Measurements from ENCODE around the gene SPATA25. TPM values are rescaled to one million over a fixed set of nuclear protein-coding genes. Genes with fewer than 3 reads are reported as not detected.

SPATA25 gene
- total and polyA plus RNA-seq, 2 experiments from 2014 or later: 7.4 to 42.8 TPM

GRCh38 chr20:45894797-45895196 is 7.4 kb upstream of the SPATA25 start:
- peaks cover 49% of the 10 kb centered on the region for H3K36me3 ChIP-seq
- H3K9me3 ChIP-seq (ENCODE audit: low read depth): no peaks in the 10 kb centered on the region
- no peak for DNase-seq (ENCODE audit: low read depth in 1 of 2, low spot score in 1 of 2)
- peaks cover 3% of the 10 kb centered on the region for H3K4me1 ChIP-seq (ENCODE audit: low read depth)
- no peak for TF ChIP-seq CTCF (IDR thresholded peaks at IDR 0.05; ENCODE audit: low read depth, low read length)
- no peak overlapping the region for H3K27ac ChIP-seq
- no peaks in the 10 kb centered on the region for H3K27me3 ChIP-seq
- H3K4me3 ChIP-seq: no peak overlapping the region

DNA sequence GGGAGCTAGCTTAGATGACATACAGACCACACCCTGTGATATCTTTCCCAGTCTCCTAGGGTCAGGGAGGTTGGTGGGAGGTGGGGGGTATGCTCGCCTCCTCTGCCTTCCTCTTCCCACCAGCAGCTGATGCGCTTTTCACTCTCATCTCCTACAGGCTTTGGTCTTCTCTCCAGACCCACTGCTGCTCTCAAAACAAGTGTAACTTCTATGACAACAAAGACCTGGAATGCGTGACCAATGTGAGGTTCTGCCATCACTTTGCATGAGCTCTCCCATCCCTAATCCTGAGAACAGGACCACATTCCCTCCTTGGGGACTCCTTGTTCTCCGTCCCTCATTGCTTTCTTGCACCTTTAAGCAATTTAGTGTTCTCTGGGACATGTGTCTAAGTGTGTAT is 6.4 kb upstream of the SPATA25 start:
- no peaks in the 10 kb centered on the region for H3K27me3 ChIP-seq
- peaks cover 9% of the 10 kb centered on the region for H3K4me1 ChIP-seq (ENCODE audit: low read depth)
- H3K36me3 ChIP-seq: peaks cover 43% of the 10 kb centered on the region
- TF ChIP-seq CTCF (IDR thresholded peaks at IDR 0.05; ENCODE audit: low read depth, low read length): no peak
- no peaks in the 10 kb centered on the region for H3K9me3 ChIP-seq (ENCODE audit: low read depth)
- no peak overlapping the region for H3K4me3 ChIP-seq
- no peak overlapping the region for H3K27ac ChIP-seq
- DNase-seq (ENCODE audit: low read depth in 1 of 2, low spot score in 1 of 2): no peak

DNA sequence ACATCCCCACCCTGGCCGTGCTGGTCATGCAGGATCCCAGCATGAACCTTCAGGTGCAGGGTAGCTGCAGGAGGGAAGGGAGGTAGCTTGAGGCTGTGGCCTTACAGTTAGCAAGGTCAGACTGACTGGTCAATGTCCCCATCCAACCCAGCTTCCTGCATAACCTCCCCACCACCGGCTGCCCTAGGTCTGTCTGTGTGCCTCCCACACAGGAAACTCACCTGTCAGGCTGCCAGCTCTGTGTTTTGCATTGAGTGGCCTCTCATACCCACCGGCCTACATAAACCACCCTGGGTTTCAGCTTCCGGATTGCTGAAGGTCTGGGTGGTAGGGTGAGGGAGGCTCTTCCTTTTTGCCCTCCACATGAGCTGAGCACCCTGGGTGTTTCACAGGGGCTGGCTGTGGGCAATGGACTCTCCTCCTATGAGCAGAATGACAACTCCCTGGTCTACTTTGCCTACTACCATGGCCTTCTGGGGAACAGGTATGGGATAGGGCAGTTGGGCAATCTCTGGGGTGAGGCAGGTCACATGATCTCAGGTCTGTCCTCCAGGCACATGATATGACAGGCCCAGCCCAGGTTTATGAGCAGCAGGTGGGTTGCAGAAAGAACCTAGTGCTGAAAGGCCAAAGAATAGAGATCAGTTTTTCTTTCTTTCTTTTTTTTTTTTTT is 5.5 kb upstream of the SPATA25 start:
- no peak overlapping the region for H3K4me3 ChIP-seq
- H3K9me3 ChIP-seq (ENCODE audit: low read depth): no peaks in the 10 kb centered on the region
- TF ChIP-seq CTCF (IDR thresholded peaks at IDR 0.05; ENCODE audit: low read depth, low read length): no peak
- no peak overlapping the region for H3K27ac ChIP-seq
- H3K4me1 ChIP-seq (ENCODE audit: low read depth): peaks cover 9% of the 10 kb centered on the region
- DNase-seq (ENCODE audit: low read depth in 1 of 2, low spot score in 1 of 2): no peak
- peaks cover 42% of the 10 kb centered on the region for H3K36me3 ChIP-seq
- no peaks in the 10 kb centered on the region for H3K27me3 ChIP-seq

DNA sequence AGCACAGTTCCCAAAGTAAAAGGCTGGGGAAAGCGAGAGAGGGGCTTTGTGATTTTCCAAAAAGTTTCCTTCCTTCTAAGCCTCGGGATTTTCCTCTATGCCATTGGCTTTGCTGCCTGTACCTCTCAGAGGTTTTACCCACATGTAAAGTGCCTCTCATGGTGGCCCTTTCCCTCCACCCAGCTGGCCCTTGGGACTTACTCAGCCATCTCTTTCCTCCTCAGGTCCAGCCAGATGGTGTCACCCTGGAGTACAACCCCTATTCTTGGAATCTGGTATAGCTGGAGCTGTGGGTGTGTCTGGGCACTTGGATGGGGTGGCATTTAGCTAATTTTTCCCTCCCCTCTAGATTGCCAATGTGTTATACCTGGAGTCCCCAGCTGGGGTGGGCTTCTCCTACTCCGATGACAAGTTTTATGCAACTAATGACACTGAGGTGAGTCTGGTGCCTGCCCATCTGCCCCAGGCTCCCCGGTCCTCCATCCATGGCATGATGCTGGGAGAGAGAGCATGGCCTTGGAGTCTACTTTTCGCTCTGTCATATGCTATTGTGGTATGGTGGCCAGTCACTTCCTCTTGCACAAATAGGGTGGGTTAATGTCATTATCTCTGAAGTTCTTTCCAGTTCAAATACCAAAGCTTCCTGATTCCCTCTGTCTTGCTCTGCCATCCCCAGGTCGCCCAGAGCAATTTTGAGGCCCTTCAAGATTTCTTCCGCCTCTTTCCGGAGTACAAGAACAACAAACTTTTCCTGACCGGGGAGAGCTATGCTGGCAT is 4.8 kb upstream of the SPATA25 start:
- peak in 1 of 2 donors; percentile 48 for DNase-seq (ENCODE audit: low read depth in 1 of 2, low spot score in 1 of 2)
- H3K4me3 ChIP-seq: peak overlapping the region; percentile 71
- no peaks in the 10 kb centered on the region for H3K9me3 ChIP-seq (ENCODE audit: low read depth)
- H3K4me1 ChIP-seq (ENCODE audit: low read depth): peaks cover 9% of the 10 kb centered on the region
- TF ChIP-seq CTCF (IDR thresholded peaks at IDR 0.05; ENCODE audit: low read depth, low read length): peak; percentile 28
- H3K27me3 ChIP-seq: no peaks in the 10 kb centered on the region
- H3K36me3 ChIP-seq: peaks cover 35% of the 10 kb centered on the region
- no peak overlapping the region for H3K27ac ChIP-seq

DNA sequence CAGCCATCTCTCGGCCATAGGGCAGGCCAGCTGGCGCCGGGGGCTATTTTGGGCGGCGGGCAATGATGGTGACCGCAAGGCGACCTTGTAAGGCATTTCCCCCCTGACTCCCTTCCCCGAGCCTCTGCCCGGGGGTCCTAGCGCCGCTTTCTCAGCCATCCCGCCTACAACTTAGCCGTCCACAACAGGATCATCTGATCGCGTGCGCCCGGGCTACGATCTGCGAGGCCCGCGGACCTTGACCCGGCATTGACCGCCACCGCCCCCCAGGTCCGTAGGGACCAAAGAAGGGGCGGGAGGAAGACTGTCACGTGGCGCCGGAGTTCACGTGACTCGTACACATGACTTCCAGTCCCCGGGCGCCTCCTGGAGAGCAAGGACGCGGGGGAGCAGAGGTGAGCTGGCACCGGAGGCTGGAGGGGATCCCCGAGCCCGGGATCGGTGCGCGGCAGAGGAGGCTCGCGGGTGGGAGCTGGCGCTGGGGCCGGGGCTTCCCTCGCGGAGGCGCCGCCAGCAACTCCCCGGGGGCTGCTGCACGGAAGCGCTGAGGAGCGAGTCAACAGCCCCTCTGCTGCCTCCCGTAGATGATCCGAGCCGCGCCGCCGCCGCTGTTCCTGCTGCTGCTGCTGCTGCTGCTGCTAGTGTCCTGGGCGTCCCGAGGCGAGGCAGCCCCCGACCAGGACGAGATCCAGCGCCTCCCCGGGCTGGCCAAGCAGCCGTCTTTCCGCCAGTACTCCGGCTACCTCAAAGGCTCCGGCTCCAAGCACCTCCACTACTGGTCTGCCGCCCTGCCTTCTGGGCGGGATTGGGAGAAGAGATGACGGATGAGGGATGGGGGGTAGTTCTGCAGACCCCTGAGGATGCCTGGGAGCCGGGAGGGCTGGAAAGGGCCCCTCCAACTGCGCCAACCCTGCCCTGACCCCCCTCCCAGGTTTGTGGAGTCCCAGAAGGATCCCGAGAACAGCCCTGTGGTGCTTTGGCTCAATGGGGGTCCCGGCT is 3.9 kb upstream of the SPATA25 start, which contains the start of the genes CTSA and NEURL2:
CTSA (plus strand) TSS at position 351 of the 999 bp plus-strand sequence; CDS start at position 585, 234 bp downstream.
NEURL2 (minus strand) TSS at position 224 of the 999 bp plus-strand sequence; CDS start at position 7, 217 bp downstream.
- Histone ChIP-seq H3K36me3 (peaks cover 32% of the 10 kb centered on the region), H3K4me1 (ENCODE audit: low read depth) (peaks cover 9% of the 10 kb centered on the region), H3K27me3 (no peaks in the 10 kb centered on the region), H3K4me3 (peak within 1 kb of the TSS; percentile 71), H3K9me3 (ENCODE audit: low read depth) (no peaks in the 10 kb centered on the region), H3K27ac (peak within 1 kb of the TSS; percentile 95)
- peak; percentile 96 for DNase-seq (ENCODE audit: low read depth in 1 of 2, low spot score in 1 of 2)
- TF ChIP-seq CTCF (IDR thresholded peaks at IDR 0.05; ENCODE audit: low read depth, low read length): no peak
